Muscle layer of duodenum (tissue), 2 donors: ENCODE data around the gene KRTAP22-1.

ENCODE experiments used
- H3K27ac ChIP-seq: one replicate; pipeline ENCODE4 v1.7.0; 2013; ENCODE audit warnings: mild to moderate bottlenecking, low read length
- H3K27me3 ChIP-seq: one replicate; pipeline ENCODE4 v1.7.0; 2013; ENCODE audit warnings: low read depth, mild to moderate bottlenecking, control low read depth, low read length
- H3K36me3 ChIP-seq, 2 donors: one replicate each; pipeline ENCODE4 v1.7.0; 2013; ENCODE audit warnings: low read length in 2 of 2, control low read depth in 1 of 2, mild to moderate bottlenecking in 1 of 2; ENCODE audit not compliant: insufficient read depth in 2 of 2, control insufficient read depth in 1 of 2
- H3K4me1 ChIP-seq, 2 donors: one replicate each; pipeline ENCODE4 v1.7.0; 2013; ENCODE audit warnings: low read length in 2 of 2, mild to moderate bottlenecking in 2 of 2, control low read depth in 1 of 2, moderate library complexity in 1 of 2; ENCODE audit not compliant: insufficient read depth in 2 of 2, control insufficient read depth in 1 of 2
- H3K4me3 ChIP-seq, 2 donors: one replicate each; pipeline ENCODE4 v1.7.0; 2013; ENCODE audit warnings: low read length in 2 of 2, low read depth in 1 of 2, mild to moderate bottlenecking in 1 of 2
- H3K9me3 ChIP-seq, 2 donors: one replicate each; pipeline ENCODE4 v1.7.0; 2013; ENCODE audit warnings: low read length in 2 of 2, control low read depth in 1 of 2, mild to moderate bottlenecking in 1 of 2; ENCODE audit not compliant: control insufficient read depth in 1 of 2
- donor health status: healthy.

The KRTAP22-1 gene

DNA sequence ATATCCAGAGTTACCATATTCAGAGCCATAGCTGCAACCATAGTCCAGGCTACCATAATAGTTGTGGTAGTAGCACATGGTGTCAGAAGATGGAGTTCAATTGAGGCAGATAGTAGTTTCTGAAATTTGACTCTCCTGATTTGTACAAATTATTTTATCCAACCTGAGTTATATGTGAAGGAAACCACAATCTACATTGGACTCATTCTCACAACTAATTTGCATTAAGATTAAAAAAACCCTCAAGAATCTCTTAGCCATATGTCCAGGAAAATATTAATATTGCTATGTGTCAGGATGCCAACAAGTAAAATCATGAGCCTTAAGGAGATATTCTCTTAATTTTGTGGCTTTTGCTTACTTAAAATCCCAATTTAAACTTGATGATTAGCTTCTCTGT lies 10.6 kb upstream of the KRTAP22-1 start, which contains the start of gene KRTAP22-2:
TSS of gene KRTAP22-2 (minus strand) at position 101 of the 400 bp plus-strand sequence.
- Histone ChIP-seq H3K4me3 (no peak within 1 kb of the TSS), H3K27me3 (no peaks in the 10 kb centered on the region), H3K27ac (no peak within 1 kb of the TSS), H3K9me3 (peaks cover 0 to 2% of the 10 kb centered on the region in 2 donors), H3K36me3 (no peaks in the 10 kb centered on the region), H3K4me1 (no peaks in the 10 kb centered on the region)

GRCh38 chr21:30592140-30592539 lies 8.7 kb upstream of the KRTAP22-1 start, which contains the start of gene KRTAP6-3:
Gene KRTAP6-3 (plus strand): TSS chr21:30592440. CDS start chr21:30592446, 6 bp downstream.
- no peak within 1 kb of the TSS for H3K4me3 ChIP-seq
- peaks cover 0 to 2% of the 10 kb centered on the region in 2 donors for H3K9me3 ChIP-seq
- H3K27ac ChIP-seq, result no peak within 1 kb of the TSS
- H3K4me1 ChIP-seq, result no peaks in the 10 kb centered on the region
- no peaks in the 10 kb centered on the region for H3K36me3 ChIP-seq
- H3K27me3 ChIP-seq, result no peaks in the 10 kb centered on the region

- Histone ChIP-seq H3K27me3 (no peaks in the 10 kb centered on the region), H3K9me3 (peaks cover 0 to 2% of the 10 kb centered on the region in 2 donors), H3K36me3 (no peaks in the 10 kb centered on the region), H3K27ac (no peak within 1 kb of the TSS), H3K4me3 (no peak within 1 kb of the TSS), H3K4me1 (no peaks in the 10 kb centered on the region)
These were observed 2.1 kb upstream of the KRTAP22-1 start, which contains the start of gene KRTAP6-2 for GRCh38 chr21:30598802-30599201. Gene KRTAP6-2 (minus strand): TSS chr21:30598902. CDS start chr21:30598874, 28 bp downstream.

GRCh38 chr21:30605968-30606367 lies 5.1 kb downstream of the KRTAP22-1 start:
- H3K9me3 ChIP-seq, result no peaks in the 10 kb centered on the region
- H3K36me3 ChIP-seq, result no peaks in the 10 kb centered on the region
- no peak overlapping the region for H3K4me3 ChIP-seq
- H3K27me3 ChIP-seq, result no peaks in the 10 kb centered on the region
- no peaks in the 10 kb centered on the region for H3K4me1 ChIP-seq
- no peak overlapping the region for H3K27ac ChIP-seq

GRCh38 chr21:30612132-30612531 lies 11.2 kb downstream of the KRTAP22-1 start:
- Histone ChIP-seq H3K36me3 (no peaks in the 10 kb centered on the region), H3K27ac (no peak overlapping the region), H3K27me3 (no peaks in the 10 kb centered on the region), H3K4me1 (no peaks in the 10 kb centered on the region), H3K4me3 (no peak overlapping the region), H3K9me3 (peaks cover 0 to 3% of the 10 kb centered on the region in 2 donors)

GRCh38 chr21:30613836-30614235 lies 12.9 kb downstream of the KRTAP22-1 start, which contains the start of gene KRTAP6-1:
Gene KRTAP6-1 (minus strand): TSS chr21:30613930. CDS start chr21:30613904, 26 bp downstream.
- Histone ChIP-seq H3K4me1 (no peaks in the 10 kb centered on the region), H3K9me3 (peaks cover 0 to 3% of the 10 kb centered on the region in 2 donors), H3K27ac (no peak within 1 kb of the TSS), H3K36me3 (no peaks in the 10 kb centered on the region), H3K27me3 (no peaks in the 10 kb centered on the region), H3K4me3 (no peak within 1 kb of the TSS)

GRCh38 chr21:30615199-30615598 lies 14.3 kb downstream of the KRTAP22-1 start:
- no peaks in the 10 kb centered on the region for H3K27me3 ChIP-seq
- H3K27ac ChIP-seq, result no peak overlapping the region
- H3K4me3 ChIP-seq, result no peak overlapping the region
- H3K4me1 ChIP-seq, result no peaks in the 10 kb centered on the region
- H3K36me3 ChIP-seq, result no peaks in the 10 kb centered on the region
- peaks cover 0 to 3% of the 10 kb centered on the region in 2 donors for H3K9me3 ChIP-seq

- no peaks in the 10 kb centered on the region for H3K27me3 ChIP-seq
These were observed 15.2 kb downstream of the KRTAP22-1 start, which contains the start of gene KRTAP20-1 for GRCh38 chr21:30616125-30616524. Gene KRTAP20-1 (plus strand): TSS chr21:30616425. CDS start chr21:30616455, 30 bp downstream.

GRCh38 chr21:30620080-30620479 lies 19.2 kb downstream of the KRTAP22-1 start:
- H3K27ac ChIP-seq, result no peak overlapping the region
- no peaks in the 10 kb centered on the region for H3K27me3 ChIP-seq
- no peak overlapping the region for H3K4me3 ChIP-seq
- no peaks in the 10 kb centered on the region for H3K36me3 ChIP-seq
- no peaks in the 10 kb centered on the region for H3K9me3 ChIP-seq
- H3K4me1 ChIP-seq, result no peaks in the 10 kb centered on the region

More at GRCh38 chr21:30616125-30616524, 15.2 kb downstream of the KRTAP22-1 start, which contains the start of gene KRTAP20-1:
- H3K36me3 ChIP-seq, result no peaks in the 10 kb centered on the region
- no peak within 1 kb of the TSS for H3K4me3 ChIP-seq
- no peak within 1 kb of the TSS for H3K27ac ChIP-seq
- peaks cover 0 to 3% of the 10 kb centered on the region in 2 donors for H3K9me3 ChIP-seq
- no peaks in the 10 kb centered on the region for H3K4me1 ChIP-seq

DNA sequence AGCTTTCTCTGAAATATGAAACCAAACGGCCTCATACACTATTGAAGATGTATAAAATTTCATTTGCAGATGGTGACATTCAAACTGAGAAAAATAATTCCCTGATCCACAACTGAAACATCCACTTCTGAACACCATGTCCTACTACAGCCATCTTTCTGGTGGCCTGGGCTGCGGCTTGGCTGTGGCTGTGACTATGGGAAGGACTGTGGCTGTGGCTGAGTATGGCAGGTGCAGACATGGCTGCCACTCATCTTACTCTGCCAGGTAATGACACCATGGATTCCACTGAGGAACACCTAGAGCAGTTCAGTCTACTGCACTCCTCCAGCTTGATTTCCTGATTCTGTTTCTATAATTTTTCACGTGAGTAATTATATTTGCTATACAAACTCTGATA lies 19.6 kb downstream of the KRTAP22-1 start, which contains the start of gene KRTAP20-4:
TSS of gene KRTAP20-4 (plus strand) at position 106 of the 400 bp plus-strand sequence.
- Histone ChIP-seq H3K4me1 (no peaks in the 10 kb centered on the region), H3K27me3 (no peaks in the 10 kb centered on the region), H3K36me3 (no peaks in the 10 kb centered on the region), H3K4me3 (no peak within 1 kb of the TSS), H3K27ac (no peak within 1 kb of the TSS), H3K9me3 (no peaks in the 10 kb centered on the region)

GRCh38 chr21:30623362-30623761 lies 22.5 kb downstream of the KRTAP22-1 start:
- no peaks in the 10 kb centered on the region for H3K36me3 ChIP-seq
- H3K4me3 ChIP-seq, result no peak overlapping the region
- H3K9me3 ChIP-seq, result no peaks in the 10 kb centered on the region
- H3K4me1 ChIP-seq, result no peaks in the 10 kb centered on the region
- no peak overlapping the region for H3K27ac ChIP-seq
- H3K27me3 ChIP-seq, result no peaks in the 10 kb centered on the region
